Stimulated activated CD8-positive, alpha-beta memory T cell treated with anti-CD3 and anti-CD28 coated beads, Interleukin-12 subunit alpha, Interleukin-12 subunit beta, amount 100 ng/mL, for 4 hours (primary cell): ENCODE results near the gene IP6K3.
A peak's percentile ranks its signal among the peaks of the same experiment; 100 is the strongest.

Source experiments
- DNase-seq: peaks from one replicate; pipeline ENCODE4 v3.0.0-alpha.2; 2020; ENCODE audit warnings: low read depth

The IP6K3 gene

DNA sequence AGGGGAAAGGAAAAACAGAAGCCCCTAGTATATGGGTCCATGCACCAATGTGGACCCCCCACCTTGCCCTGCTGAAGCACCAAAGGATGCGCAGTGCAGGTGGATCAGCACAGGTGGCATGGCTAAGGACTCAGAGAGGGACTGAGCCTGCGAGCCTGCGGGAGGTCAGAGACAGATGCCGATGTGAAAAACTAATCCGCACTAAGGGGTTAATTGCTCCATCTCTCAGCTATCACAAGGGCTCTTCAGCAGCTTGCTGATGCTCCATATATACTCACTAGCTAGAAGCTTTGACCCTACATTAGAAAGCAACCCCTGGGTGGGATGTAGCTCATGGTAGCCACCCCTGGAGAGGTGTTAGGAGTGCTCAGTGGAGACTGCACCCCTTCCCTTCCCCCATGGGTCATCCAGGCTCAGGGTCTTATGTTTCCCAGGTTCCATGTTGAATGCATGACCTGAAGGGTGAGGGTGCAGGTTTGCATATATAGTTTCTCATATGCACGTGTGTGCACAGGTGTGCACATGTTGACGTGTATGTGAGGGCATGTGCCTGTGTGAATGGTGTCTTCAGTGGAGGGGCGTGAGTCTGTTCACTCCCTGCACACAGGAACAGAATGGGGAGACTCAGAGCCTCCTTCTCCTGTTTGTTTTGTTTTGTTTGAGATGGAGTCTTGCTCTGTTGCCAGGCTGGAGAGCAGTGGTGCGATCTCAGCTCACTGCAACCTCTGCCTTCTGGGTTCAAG, 13.4 kb upstream of the IP6K3 start:
- DNase-seq = no peak

DNA sequence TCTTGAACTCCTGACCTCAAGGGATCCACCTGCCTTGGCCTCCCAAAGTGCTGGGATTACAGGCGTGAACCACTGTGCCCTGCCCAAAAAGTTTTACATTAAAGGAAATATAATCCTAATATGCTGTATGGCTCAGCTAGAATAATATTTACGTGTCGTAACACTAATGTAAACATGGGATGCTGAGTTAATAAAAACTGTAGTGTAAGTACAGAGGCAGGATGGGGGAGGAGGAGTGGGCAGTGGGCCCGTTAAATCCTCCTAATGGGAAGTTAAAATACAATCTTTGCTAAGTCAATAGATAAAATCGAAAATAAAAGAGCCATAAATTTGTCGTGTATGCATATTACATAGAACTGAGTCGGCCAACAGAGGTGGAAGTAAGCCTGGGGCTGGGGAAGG, 12.1 kb upstream of the IP6K3 start:
- no peak for DNase-seq

DNA sequence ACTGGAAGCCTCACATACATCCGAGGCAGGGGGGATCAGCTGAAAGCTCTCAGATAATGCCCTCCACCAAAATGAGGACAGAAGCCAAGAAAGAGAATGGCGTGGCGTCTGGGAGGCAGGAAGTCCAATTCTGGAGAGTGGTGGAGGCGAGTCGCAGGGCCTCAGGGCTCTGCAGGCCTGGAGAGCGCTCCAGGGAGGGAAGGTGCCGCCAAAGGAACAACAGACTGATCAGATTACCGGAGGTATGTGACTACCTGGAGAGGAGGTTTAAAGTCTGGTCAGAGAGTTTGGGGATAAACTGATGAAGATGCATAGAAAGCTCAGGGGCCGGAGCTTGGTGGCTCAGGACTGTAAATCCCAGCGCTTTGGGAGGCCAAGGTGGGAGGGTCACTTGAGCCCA, 11.2 kb upstream of the IP6K3 start:
- no peak for DNase-seq

DNA sequence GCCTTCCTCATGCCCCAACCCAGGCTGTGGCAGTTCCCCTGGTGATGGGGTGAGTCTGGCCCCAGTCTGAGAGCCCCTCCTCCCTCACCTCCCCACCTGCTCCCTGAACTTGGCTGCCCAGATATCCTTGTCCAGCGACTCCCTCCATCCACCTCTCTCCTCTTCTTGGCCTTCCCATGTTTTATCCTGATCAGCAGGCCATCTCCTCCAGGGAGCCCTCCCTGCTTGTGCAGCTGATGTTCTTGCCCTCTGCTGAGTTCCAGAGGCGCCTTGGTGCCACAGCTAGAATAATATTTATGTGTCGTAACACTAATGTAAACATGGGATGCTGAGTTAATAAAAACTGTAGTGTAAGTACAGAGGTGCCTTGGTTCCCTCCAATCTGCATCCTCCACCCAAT, 10.4 kb upstream of the IP6K3 start:
- no peak for DNase-seq

DNA sequence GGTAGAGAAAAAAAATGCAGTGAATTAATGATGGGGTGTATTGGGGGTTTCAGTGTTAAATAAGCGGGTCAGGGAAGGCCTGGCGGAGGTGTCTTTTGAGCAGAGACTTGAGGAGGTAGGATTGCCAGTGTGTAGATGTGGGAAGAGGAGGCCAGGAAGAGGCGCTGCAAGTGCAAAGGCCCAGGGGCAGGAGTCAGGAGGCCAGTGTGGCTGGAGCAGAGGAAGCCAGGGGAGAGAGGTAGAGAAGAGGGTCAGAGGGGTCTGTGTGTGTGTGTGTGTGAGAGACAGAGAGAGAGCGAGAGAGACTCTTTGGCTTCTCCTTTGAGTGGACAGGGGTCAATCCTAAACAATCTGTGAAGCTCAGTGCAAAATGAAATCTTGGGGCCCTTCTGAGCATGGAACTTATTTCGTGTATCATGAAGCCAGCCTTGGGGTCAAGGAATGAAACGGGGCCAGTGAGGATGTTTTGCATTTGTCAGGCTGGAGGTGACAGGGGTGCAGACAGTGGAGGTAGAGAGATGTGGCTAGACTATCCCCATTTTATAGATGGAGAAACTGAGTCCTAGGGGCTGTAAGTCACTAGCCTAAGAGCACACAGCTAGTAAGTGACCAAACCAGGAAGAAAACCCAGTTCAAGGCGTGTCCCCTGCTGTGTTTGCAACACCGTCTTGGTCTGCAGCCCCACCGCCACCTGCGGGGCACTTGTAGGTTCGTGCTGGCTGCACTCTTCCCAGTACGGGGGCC, 9.7 kb upstream of the IP6K3 start:
- DNase-seq = no peak

DNA sequence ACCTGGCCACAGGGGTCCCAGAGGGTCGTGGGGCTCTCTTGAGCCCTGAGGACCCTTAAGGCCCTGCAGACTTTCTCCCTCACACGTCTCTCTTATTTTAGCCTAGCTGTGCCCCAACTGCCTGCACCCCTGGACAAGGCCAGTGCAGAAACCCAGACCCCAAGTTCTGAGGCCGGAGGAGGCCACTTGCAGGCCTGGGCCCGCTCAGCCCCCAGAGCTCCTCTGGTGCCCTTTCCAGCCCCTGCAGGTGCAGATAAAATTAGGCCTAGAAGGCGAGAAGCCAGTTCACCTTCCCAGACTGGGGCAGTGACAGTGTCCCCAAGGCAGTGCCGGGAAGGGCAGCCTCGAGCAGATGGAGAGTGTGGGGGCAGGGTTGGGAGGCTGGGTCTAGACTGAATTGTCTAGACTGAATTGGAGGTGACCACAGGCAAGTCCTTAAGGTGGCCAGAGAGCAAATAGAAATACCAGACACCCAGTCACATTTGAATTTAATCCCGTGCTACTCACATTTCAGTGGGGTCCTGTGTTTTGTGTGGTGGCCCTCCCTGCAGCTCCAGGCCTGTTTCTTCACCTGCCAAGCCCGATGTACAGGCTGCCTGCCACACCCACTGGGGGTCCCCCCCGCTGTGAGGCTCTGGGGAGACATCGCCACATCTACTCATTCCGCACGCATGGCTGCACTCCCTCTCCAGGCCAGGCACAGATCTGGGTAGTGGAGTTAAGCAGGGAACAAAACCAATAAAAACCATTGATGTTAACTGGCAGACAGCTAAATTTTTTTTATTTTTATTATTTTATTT, 8.6 kb upstream of the IP6K3 start:
- DNase-seq = no peak

DNA sequence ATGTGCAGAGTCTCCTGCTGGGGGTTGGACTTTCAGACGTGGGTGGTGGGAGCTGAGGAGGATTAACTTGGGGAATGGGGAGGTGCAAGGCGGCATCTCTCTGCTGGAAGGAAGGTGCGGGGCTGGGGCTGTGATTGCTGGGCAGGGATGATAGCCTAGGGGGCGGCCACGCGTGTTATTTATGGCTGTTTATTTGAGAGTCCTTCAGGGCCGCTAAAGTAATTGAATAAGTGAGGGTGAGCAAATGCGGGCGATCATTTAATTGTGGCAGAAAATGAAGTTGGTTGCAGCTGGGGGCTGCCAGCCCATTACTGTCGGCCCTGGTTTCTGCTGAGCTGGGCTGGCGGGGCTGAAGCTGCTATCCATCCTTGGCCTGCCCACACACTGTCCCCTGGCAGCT, 7.5 kb upstream of the IP6K3 start:
- DNase-seq = no peak

DNA sequence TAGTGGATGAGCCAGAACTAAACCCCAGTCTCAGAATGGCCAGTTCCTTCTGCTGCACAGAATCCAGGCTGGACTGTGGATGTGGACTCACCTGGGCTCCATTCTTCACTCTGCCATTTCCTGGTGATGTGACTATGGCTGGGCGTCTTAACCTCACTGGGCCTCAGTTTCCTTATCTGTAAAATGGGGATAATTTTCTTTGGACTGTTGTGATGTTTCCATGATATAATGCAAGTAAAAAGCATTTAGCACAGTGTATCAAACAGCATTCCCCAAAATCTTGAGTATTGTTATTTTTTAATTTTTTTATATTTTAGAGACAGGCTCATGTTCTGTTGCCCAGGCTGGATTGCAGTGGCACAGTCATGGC, 5.9 kb upstream of the IP6K3 start:
- no peak for DNase-seq

DNA sequence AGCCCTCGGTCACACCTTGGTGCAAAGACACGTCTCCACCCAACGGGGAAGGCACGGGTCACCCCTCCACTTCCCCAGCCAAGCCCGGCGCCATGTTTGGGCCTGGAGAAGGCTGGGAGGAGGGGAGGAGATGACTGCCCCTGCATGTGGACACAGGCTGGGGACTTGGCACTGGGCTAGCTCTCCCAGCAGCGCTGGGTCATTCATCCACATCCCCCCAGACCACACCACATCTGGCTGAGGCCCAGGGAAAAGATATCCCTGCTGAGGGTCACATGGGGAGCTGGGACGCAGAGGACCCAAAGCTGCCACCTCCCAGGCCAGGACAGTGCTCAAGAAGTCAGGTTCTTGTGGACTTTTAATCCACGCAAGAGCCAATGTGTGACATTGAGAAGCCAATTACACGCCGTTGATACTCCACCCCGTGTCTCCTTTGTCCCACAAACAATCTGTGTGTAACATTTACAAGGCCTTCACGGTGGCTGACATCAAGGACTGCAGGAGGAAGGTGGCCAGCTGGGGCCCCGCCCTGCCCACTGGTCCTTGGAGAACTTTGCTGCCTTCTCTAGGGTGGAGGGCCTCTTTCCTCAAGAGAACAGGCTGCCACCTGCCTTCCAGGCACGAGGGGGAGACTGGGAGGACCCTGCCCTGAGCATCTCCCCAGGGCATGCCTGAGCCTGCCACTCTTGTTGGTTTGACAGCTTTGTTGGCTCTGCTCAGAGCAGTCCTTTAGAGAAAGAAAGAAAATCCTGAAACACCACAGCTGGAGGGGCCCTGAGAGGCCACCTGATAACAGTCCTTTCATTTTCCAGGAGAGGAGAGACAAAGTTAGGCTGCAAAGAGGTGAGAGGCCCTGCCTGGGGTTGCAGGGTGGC, 5.3 kb upstream of the IP6K3 start:
- DNase-seq = no peak

DNA sequence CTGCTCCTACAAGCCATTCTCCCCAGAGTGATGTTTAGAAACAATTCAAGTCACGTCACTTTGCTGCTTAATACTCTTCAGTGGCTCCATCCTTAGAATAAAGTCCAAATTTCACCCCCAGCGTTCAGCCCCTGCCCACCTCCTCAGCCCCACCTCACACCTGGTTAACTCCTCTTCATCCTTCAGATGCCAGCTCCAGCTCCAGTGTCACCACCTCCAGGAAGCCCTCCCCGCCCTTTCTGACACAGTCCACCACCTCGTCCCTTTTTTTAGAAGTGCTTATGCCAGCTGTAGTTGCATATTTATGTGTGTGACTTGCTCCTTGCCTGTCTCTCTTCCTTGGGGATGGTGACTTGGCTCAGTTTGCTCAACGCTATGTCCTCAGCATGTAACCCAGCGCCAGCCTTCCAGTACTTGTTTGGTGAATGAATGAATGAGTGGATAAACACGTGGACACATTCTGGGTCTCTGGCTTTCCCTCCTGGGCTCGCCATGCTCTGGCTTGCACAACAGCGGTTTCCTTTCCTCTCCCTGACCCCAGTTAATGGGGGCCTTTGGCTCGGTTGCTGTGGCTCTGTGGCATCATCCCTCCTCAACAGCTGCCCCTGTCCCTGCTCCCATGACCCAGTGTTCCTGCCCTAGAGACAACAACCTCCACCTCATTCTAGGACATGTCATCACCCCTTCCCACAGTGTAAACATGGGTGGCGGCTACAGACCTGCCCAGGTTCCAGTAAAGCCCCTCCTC, 3.7 kb upstream of the IP6K3 start:
- DNase-seq = no peak

DNA sequence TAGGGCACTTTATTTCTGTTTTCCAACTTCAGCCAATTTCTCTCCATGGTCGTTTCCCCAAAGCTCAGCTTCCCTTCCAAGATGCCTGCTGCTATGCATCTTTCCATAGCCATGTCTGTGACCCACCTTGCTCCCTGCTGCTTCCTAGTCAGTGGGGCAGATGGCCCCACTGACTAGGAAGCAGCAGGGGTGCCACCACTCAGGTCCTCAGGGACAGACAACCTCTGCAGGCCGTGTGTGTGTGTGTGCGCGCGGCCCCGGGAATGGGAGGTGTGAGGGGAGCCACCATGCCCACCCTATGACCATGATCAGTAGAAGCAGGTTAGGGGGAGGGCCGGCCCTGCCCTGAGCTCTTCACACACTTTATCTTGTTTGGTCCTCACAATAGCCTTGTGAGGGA, 2.7 kb upstream of the IP6K3 start:
- DNase-seq = no peak

DNA sequence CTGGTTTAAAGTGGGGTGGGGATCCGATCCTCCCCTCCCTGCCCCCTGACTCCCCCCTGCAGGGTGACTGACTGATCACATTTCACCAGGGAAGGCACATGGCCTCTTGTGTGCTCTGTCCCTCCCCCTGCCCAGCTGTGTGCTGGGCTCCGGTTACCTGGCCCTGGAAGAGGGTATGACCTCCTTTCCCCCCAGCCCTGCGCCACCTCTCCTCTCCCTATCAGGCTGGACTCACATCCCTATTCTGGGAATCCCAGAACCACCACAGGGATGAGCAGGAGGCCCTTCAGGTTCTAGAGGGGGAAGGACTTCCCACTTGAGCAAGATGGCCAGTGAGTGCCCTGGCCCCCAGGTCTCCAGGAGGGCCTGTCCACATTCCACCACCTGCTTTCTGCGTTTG, 2.1 kb upstream of the IP6K3 start:
- no peak for DNase-seq

DNA sequence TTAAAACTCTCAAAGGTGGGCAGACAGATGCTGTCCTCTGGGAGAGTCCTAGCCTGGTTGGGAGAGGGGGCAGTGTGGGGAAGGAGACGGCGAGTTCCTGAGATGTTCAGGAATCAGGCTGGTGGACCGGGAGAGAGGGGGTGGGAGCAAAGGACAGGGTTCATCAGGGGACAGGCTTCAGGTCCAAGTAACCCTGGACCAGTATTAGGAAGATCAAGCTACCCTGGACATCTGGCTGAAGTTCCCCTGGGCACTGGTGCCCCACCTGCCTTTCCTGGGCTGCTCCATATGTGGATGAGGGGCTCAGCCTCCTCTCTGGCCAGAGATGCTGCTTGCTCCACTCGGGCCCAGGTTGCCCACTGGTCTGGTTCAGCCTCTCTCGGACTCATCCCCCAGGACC, 1.1 kb upstream of the IP6K3 start:
- DNase-seq = no peak

DNA sequence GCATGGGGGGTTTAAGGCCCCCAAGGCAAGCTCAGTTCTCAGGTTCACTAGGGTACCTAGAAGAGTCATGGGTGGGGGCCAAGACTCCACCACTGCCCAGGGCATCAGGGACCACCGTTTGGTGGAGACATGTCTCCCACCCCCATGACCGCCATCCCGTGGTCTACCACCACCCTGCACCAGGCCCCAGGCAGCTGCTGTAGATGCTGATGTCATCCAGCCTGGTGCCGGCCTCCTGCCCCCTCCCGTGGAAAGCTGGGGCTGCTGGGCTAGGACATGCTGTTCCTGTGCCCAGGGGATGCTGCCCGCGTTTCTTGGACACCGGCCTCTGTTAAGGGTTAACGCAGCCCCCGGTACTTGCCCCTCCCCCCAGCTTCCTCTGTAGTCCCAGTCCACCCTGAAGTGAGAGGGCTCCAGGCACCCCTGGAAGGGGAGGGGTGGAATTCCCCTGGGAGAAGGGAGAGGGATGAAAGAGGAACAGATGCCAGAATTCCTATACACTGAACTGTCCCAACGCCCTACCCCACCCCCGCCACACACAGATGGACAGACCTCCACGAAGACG, 587 bp downstream of the IP6K3 start:
- no peak for DNase-seq

DNA sequence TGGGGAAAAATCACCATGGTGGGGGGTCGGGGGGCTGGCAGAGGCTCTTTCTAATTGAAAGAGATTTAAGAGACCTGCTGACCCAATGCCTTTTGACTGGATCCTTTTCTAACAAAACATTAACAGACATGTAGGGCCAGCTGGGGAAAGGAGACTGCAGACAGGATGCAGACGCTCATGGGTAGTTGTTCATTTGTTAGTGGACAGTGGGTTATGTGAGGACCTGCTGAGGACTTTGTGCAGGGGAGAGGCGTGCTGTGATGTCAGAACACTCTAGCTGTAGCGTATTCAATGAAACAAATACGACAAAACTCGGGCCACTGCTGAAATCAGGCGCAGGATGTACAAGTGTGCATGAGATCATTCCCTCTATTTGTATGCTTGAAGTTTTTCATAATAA, 1.2 kb downstream of the IP6K3 start:
- no peak for DNase-seq

DNA sequence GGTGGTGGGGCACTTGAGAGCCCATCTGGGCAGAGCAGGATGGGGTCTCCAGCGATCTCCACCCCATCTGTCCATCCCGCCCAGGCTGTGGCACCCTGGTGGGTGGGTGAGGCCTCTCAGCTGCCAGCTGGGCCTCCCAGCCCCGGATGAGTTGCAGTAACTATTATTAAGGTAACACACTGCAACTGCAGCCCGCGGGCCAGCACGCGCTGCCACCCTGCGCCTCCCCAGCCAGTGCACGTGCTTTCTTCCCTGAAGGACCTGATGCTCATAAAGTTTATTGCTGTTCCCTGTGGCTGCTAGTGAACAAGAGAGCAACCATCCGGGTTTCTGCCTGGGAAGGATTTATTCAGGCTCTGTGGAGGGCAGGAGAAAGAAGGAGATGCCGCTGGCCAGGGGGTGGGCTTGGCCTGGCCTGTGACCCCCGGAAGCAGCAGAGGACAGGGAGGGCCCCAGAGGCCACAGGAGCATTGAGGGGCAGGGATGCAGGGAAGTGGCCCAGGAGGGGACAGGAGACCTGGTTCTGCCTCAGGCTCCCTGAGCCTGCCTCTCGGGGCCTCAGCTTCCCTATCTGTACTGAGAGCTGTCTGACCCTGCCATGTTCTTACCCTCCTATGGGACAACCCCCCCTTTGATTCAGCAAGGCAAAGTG, 1.7 kb downstream of the IP6K3 start:
- DNase-seq = no peak

DNA sequence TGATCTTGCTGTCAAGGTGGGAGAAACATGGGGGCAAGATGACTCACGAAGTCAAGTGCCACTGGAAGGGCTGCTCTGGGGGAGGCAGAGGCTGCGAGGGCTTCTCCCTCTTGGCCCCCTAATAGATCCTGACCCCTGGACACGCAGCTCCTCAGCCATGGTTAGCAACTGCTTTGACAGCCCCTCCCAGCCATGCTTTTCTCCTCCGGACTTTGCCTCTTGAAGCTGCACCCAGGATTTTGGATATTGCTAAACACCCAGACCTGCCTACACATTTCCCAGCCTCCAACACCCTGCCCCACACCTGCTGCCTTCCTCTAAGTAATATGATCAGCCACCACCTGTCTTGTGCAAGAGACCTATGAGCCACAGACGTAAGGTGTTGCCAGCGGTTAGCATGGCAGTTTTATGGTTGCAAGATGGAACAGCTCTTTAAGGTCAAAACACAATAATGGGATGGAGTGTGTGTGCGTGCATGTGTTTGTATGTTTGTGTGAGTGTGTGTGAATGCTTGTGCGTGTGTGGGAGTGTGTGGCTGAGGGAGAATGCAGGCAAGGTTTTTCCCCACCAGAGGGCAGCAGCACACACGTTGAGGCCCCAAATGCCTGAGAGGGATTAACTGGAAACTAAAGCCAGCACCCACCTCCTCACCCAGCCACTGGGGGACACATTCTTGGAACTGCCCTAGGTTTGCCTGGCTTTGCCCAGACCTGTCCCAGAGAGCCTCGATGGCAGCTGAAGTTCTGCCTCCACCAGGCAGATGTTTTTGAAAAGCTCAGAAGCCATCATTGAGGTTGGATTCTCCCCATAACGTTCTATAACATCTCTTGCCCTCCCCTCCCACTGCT, 2.5 kb downstream of the IP6K3 start:
- DNase-seq = peak; percentile 42

DNA sequence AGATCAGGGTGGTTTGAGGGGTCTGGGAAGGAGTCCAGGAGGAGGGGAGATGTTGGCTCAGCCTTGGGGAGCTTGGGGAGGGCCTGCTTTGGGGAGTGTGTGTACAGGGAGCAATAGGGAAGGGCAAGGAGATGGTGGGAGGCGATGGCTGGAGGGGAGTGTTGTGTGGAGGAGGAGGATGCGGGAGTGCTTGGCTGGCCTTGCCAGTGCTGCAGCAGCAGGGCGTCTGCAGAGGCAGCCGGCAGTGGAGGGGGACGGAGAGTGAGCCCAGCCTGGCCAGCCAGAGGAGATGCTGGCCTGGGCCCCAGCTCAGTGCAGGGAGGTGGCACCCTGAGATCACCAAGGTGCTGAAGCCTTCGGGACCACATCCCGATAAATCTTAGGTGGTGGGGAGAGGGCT, 3.9 kb downstream of the IP6K3 start:
- no peak for DNase-seq

DNA sequence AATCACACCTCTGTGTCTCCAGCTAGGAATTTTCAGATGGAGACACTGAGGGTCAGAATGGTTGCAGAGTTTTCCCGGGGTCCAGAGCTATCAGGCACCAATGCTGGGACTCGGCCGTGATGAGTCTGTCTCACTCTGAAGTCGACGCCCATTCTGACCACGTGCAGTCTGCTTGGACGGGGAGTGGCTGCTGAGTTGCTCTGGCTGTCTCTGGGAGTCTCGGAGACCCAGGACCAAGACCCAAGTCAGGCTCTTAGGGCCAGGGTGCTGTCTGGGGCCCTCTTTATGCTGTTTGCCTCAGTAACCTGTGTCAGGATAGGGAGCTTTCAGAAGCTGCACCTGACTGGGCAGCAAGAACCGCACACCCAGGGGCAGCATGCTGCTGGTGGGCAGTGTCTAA, 4.6 kb downstream of the IP6K3 start:
- no peak for DNase-seq

DNA sequence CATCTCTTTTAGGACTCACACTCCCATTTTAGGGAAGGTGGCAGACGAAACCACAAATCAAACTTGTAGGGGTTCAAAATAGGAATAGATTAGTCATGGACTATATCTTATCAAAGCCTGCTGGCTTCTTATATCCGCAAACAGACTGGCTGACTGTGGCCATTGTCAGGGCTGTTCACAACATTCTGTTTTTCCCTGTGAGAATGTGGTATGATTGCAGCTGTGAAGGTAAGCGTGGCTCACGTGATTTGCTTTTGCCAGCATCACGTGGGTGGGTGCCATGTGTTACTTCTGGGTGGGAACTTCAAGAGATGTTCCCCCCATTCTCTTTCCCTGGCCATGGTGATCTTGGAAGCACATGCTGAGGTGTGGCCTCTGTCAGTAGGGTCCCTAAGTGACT, 5.9 kb downstream of the IP6K3 start:
- DNase-seq = no peak
